Spleen (tissue), 7 donors: Measurements from ENCODE around the gene VMP1.

Experiments used
- CTCF ChIP-seq, 11 experiments: fragments of 200-600 bp in 7 of 11; fragments of 450-650 bp in 4 of 11; sonication (generic) in 4 of 11; IDR thresholded peaks in 8 of 11; conservative IDR thresholded peaks in 3 of 11; 1 replicate in 7 of 11; 2 replicates in 4 of 11; pipeline versions ENCODE4 v1.4.0 to v1.8.0; 2016 to 2021; ENCODE audit warnings: antibody characterized with exemption in 11 of 11, inconsistent platforms in 4 of 11, mild to moderate bottlenecking in 1 of 11
- POLR2A ChIP-seq, 3 donors: fragments of 450-650 bp; IDR thresholded peaks; one replicate each; pipeline ENCODE4 v1.5.1; 2017; ENCODE audit warnings: antibody characterized with exemption in 3 of 3, mild to moderate bottlenecking in 1 of 3
- donor health status: DM: no; HTN: no; CAD: no; lungs with moderate emphysema.
- donor health status: DM: no; HTN: no; CAD: no.
- donor health status: DM: no; HTN: no; CAD: no.

- TF ChIP-seq CTCF (IDR thresholded peaks at IDR 0.05 in 8 of 11, conservative IDR thresholded peaks at IDR 0.05 in 3 of 11), result no peak
- TF ChIP-seq POLR2A (IDR thresholded peaks at IDR 0.05), result no peak
Observed at GRCh38 chr17:59830007-59830630, 122.7 kb downstream of the VMP1 start.
